GM12878 (cell line): ENCODE results near the gene MTHFS. TPM values are rescaled to one million over a fixed set of nuclear protein-coding genes. Genes with fewer than 3 reads are reported as not detected.

ENCODE experiments used
- BCL11A ChIP-seq: IDR thresholded peaks from 2 replicates; pipeline ENCODE4 v1.6.1; 2011; ENCODE audit warnings: low read depth, low read length
- CTCF ChIP-seq, 3 experiments: IDR thresholded peaks in 2 of 3; conservative IDR thresholded peaks in 1 of 3; 2 replicates each; pipeline ENCODE4 v1.5.1; 2011; ENCODE audit warnings: low read depth in 3 of 3, low read length in 3 of 3, mild to moderate bottlenecking in 3 of 3, control low read depth in 2 of 3, moderate library complexity in 2 of 3, inconsistent platforms in 1 of 3, mixed read lengths in 1 of 3; ENCODE audit not compliant: control insufficient read depth in 2 of 3, insufficient read depth in 1 of 3; ENCODE audit errors: extremely low read depth in 1 of 3
- FOXM1 ChIP-seq: IDR thresholded peaks from 2 replicates; pipeline ENCODE4 v1.6.1; 2012; ENCODE audit warnings: low read depth, mild to moderate bottlenecking, inconsistent platforms, low read length, moderate library complexity
- NR2C1 ChIP-seq: fragments of 450-650 bp; IDR thresholded peaks from 2 replicates; pipeline ENCODE4 v1.6.1; 2017; ENCODE audit warnings: antibody characterized with exemption, mild to moderate bottlenecking, moderate library complexity
- PAX8 ChIP-seq: fragments of 450-650 bp; IDR thresholded peaks from 2 replicates; pipeline ENCODE4 v1.6.1; 2017; ENCODE audit warnings: mild to moderate bottlenecking, moderate library complexity
- POLR2A ChIP-seq: IDR thresholded peaks from 2 replicates; pipeline ENCODE4 v1.6.1; 2011; ENCODE audit warnings: low read depth, mild to moderate bottlenecking, low read length
- POU2F2 ChIP-seq: IDR thresholded peaks from 3 replicates; pipeline ENCODE4 v1.6.1; 2011; ENCODE audit warnings: low read depth, mild to moderate bottlenecking, low read length, borderline replicate concordance
- RFX5 ChIP-seq: IDR thresholded peaks from 2 replicates; pipeline ENCODE4 v1.6.1; 2011; ENCODE audit warnings: low read depth, low read length, improper control_type of control experiment
- SIX5 ChIP-seq: IDR thresholded peaks from 2 replicates; pipeline ENCODE4 v1.6.1; 2011; ENCODE audit warnings: mild to moderate bottlenecking, low read depth, low read length, moderate library complexity; ENCODE audit not compliant: severe bottlenecking
- SMC3 ChIP-seq: IDR thresholded peaks from 2 replicates; pipeline ENCODE4 v1.6.1; 2011; ENCODE audit warnings: low read length, improper control_type of control experiment, borderline replicate concordance
- SREBF1 ChIP-seq: IDR thresholded peaks from 2 replicates; pipeline ENCODE4 v1.6.1; 2012; ENCODE audit warnings: mild to moderate bottlenecking, low read length
- STAT3 ChIP-seq: IDR thresholded peaks from 2 replicates; pipeline ENCODE4 v1.6.1; 2011; ENCODE audit warnings: low read depth, low read length, improper control_type of control experiment
- TARDBP ChIP-seq: IDR thresholded peaks from 2 replicates; pipeline ENCODE4 v1.6.1; 2016; ENCODE audit warnings: borderline replicate concordance
- YBX1 ChIP-seq: fragments of 450-650 bp; IDR thresholded peaks from 2 replicates; pipeline ENCODE4 v1.6.1; 2016; ENCODE audit warnings: antibody characterized with exemption
- polyA plus RNA-seq, 11 experiments: library from polyadenylated mRNA; depleted of rRNA in 4 of 11; unstranded in 6 of 11; stranded (reverse) in 5 of 11; fragments of >200 nt; fragmentation: Nextera tagmentation in 4 of 11; fragmentation: Illumina TruSeq in 1 of 11; extraction: Ambion mirVana in 4 of 11; extraction: Trizol in 1 of 11; gene quantifications; 1 replicate in 1 of 11; 2 replicates in 10 of 11; pipeline versions ENCODE4 v1.2.1 to v1.2.3, GENCODE V29; 2011 to 2016; ENCODE audit warnings: inconsistent platforms in 2 of 11, missing spikeins in 2 of 11, low read depth in 1 of 11
- total RNA-seq, 4 experiments: library from RNA; depleted of rRNA in 3 of 4; stranded (reverse); fragments of >200 nt in 3 of 4; fragmentation: Illumina TruSeq in 1 of 4; extraction: Trizol in 1 of 4; gene quantifications; 2 replicates each; pipeline versions ENCODE4 v1.2.1 to v1.2.3, GENCODE V29; 2013 to 2021

MTHFS gene
- total and polyA plus RNA-seq, 10 of the 15 experiments (the other 5 are each of a cell fraction or from before 2014, with no cell fraction given): 14.0 to 81.9 (median 31.8) TPM

- TF ChIP-seq SIX5 (no peak), SREBF1 (no peak), BCL11A (no peak), CTCF (IDR thresholded peaks at IDR 0.05 in 2 of 3, conservative IDR thresholded peaks at IDR 0.05 in 1 of 3; ENCODE audit: control insufficient read depth in 2 of 3, extremely low read depth in 1 of 3, insufficient read depth in 1 of 3, low read depth in 3 of 3, low read length in 3 of 3) (peak; percentile 44 to 62 (median 54)), RFX5 (no peak), NR2C1 (no peak), YBX1 (no peak), FOXM1 (no peak), POLR2A (peak; percentile 94), SMC3 (peak; percentile 30; the same call in 1 of the 2 replicates), POU2F2 (peak; percentile 20; the same call in 1 of the 3 replicates), PAX8 (no peak), STAT3 (no peak), TARDBP (peak; percentile 43; the same call in 1 of the 2 replicates)
Observed at GRCh38 chr15:79896634-79897379, at the start of gene MTHFS (continued).
